ENCODE measurements around the gene RAF1.

DNA sequence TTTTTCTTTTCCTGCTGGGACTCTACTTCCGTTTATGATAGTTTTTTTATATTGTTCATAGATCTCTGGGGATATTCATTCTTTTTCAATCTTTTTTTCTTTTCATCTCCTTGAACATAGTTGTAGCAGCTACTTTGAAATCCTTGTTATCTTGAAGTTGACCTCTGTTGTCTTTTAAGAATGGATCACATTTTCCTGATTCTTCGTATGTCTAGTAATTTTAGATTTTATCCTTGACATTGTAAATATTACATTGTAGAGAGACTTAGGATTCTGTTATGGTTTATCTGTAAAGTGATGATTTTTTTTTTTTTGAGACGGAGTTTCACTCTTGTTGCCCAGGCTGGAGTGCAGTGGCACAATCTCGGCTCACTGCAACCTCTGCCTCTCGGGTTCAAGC lies 86.5 kb downstream of the RAF1 start:
- TF ChIP-seq, protein P1, sequence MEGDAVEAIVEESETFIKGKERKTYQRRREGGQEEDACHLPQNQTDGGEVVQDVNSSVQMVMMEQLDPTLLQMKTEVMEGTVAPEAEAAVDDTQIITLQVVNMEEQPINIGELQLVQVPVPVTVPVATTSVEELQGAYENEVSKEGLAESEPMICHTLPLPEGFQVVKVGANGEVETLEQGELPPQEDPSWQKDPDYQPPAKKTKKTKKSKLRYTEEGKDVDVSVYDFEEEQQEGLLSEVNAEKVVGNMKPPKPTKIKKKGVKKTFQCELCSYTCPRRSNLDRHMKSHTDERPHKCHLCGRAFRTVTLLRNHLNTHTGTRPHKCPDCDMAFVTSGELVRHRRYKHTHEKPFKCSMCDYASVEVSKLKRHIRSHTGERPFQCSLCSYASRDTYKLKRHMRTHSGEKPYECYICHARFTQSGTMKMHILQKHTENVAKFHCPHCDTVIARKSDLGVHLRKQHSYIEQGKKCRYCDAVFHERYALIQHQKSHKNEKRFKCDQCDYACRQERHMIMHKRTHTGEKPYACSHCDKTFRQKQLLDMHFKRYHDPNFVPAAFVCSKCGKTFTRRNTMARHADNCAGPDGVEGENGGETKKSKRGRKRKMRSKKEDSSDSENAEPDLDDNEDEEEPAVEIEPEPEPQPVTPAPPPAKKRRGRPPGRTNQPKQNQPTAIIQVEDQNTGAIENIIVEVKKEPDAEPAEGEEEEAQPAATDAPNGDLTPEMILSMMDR (IDR thresholded peaks at IDR 0.05; ENCODE audit: extremely low read depth in 1 of 2, insufficient read depth in 1 of 2, low read depth in 1 of 2, low read length in 2 of 2) = no peak
- no peak for TF ChIP-seq POLR2AphosphoS5 (IDR thresholded peaks at IDR 0.05; ENCODE audit: insufficient read depth, low read depth, low read length)

Data from endothelial cell of umbilical vein (primary cell).